Uterus (tissue), 4 donors: ENCODE results near the gene ZNF516. TPM values are rescaled to one million over a fixed set of nuclear protein-coding genes. Genes with fewer than 3 reads are reported as not detected.

Source experiments
- DNase-seq, 2 donors: peaks; one replicate each; pipeline ENCODE4 v3.0.0-alpha.2; 2019 to 2020
- H3K27ac ChIP-seq, 2 donors: fragments of 200-600 bp; sonication (generic); 1 replicate in 1 of 2; 2 replicates in 1 of 2; pipeline ENCODE4 v1.5.1; 2016 to 2018
- H3K27me3 ChIP-seq, 2 donors: fragments of 200-600 bp; sonication (generic); one replicate each; pipeline ENCODE4 v1.5.1; 2018 to 2019; ENCODE audit warnings: control low read depth in 1 of 2
- H3K36me3 ChIP-seq, 2 donors: fragments of 200-600 bp; sonication (generic); one replicate each; pipeline ENCODE4 v1.5.1; 2019; ENCODE audit warnings: control low read depth in 1 of 2
- H3K4me1 ChIP-seq, 2 donors: fragments of 200-600 bp; sonication (generic); one replicate each; pipeline ENCODE4 v1.5.1; 2018 to 2019; ENCODE audit warnings: control low read depth in 1 of 2
- H3K4me3 ChIP-seq, 2 donors: fragments of 200-600 bp; sonication (generic); 1 replicate in 1 of 2; 2 replicates in 1 of 2; pipeline ENCODE4 v1.5.1; 2018 to 2019; ENCODE audit warnings: mild to moderate bottlenecking in 1 of 2
- H3K9me3 ChIP-seq, 2 donors: fragments of 200-600 bp; sonication (generic); one replicate each; pipeline ENCODE4 v1.5.1; 2019; ENCODE audit warnings: control low read depth in 1 of 2
- POLR2A ChIP-seq, 2 donors: fragments of 450-650 bp; IDR thresholded peaks; one replicate each; pipeline ENCODE4 v1.6.1; 2016; ENCODE audit warnings: antibody characterized with exemption in 2 of 2, mild to moderate bottlenecking in 1 of 2, moderate library complexity in 1 of 2
- intact Hi-C: fragments of 100-400 bp; cut with DNase I; formaldehyde crosslinking; loops from one replicate; pipeline ENCODE4 v1.15.1; 2023; ENCODE audit warnings: low total_unique reads
- total RNA-seq, 4 donors: library from RNA; depleted of rRNA in 3 of 4; stranded (reverse); fragments of >200 nt in 3 of 4; gene quantifications; one replicate each; pipeline versions ENCODE4 v1.1.0 to v1.2.4, GENCODE V29; 2014 to 2023
- TF ChIP-seq, protein P1 (sequence below), 4 experiments: fragments of 200-600 bp in 2 of 4; fragments of 450-650 bp in 2 of 4; sonication (generic) in 2 of 4; IDR thresholded peaks; one replicate each; pipeline ENCODE4 v1.5.1; 2016 to 2019; ENCODE audit warnings: antibody characterized with exemption in 4 of 4, mild to moderate bottlenecking in 2 of 4, moderate library complexity in 1 of 4
- donor health status: DM: yes; HTN: yes; CAD: no.

ZNF516 gene
- total RNA-seq, 4 donors from 2014 or later = 29.4 to 177 (median 65.7) TPM

GRCh38 chr18:76353046-76353445, 142.0 kb downstream of the ZNF516 start:
- Histone ChIP-seq H3K27ac (peak overlapping the region; percentile 64 to 74), H3K27me3 (no peaks in the 10 kb centered on the region), H3K9me3 (no peaks in the 10 kb centered on the region), H3K36me3 (no peaks in the 10 kb centered on the region), H3K4me1 (no peaks in the 10 kb centered on the region), H3K4me3 (no peak overlapping the region)
- TF ChIP-seq, protein P1, sequence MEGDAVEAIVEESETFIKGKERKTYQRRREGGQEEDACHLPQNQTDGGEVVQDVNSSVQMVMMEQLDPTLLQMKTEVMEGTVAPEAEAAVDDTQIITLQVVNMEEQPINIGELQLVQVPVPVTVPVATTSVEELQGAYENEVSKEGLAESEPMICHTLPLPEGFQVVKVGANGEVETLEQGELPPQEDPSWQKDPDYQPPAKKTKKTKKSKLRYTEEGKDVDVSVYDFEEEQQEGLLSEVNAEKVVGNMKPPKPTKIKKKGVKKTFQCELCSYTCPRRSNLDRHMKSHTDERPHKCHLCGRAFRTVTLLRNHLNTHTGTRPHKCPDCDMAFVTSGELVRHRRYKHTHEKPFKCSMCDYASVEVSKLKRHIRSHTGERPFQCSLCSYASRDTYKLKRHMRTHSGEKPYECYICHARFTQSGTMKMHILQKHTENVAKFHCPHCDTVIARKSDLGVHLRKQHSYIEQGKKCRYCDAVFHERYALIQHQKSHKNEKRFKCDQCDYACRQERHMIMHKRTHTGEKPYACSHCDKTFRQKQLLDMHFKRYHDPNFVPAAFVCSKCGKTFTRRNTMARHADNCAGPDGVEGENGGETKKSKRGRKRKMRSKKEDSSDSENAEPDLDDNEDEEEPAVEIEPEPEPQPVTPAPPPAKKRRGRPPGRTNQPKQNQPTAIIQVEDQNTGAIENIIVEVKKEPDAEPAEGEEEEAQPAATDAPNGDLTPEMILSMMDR (IDR thresholded peaks at IDR 0.05) = no peak
- no peak for TF ChIP-seq POLR2A (IDR thresholded peaks at IDR 0.05)
- intact Hi-C loops = no loop called here
- DNase-seq = no peak

DNA sequence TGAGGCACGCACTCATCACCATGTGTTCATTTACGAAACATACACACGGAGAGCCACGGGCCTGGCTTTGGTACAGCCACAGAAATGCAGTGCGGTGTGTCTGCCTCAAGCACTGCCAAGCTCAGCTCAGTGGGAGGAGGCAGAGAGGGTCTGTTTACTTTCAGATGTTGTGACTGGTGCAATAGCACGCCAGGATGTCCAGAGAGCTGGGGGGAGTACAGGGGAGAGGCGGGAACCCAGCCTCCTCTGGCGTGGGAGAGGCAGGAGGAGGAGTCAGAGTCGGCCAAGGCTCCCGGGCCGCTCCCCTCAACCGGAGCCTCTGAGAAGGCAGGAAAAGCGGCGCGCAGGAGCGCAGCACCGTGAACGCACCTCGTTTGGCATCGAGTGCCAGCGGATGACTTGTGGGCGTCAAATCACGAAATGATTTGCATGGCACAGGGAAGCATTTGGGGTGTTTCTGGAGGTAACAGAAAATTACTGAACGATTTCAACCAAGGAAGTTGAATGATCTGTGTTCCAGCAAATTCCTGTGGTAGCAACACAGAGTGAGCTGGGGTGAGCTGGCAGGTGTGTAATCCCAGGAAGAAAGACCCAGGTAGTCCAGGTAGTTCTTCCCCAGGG, 143.0 kb downstream of the ZNF516 start:
- H3K27me3 ChIP-seq = no peaks in the 10 kb centered on the region
- no peaks in the 10 kb centered on the region for H3K36me3 ChIP-seq
- intact Hi-C loops = no loop called here
- H3K4me1 ChIP-seq = no peaks in the 10 kb centered on the region
- TF ChIP-seq POLR2A (IDR thresholded peaks at IDR 0.05) = peak; percentile 8 to 70
- TF ChIP-seq, protein P1 (IDR thresholded peaks at IDR 0.05) = peak in 1 of 4 experiments; percentile 5
- DNase-seq = peak; percentile 92 to 96
- H3K4me3 ChIP-seq = peak overlapping the region; percentile 5 to 23
- no peaks in the 10 kb centered on the region for H3K9me3 ChIP-seq
- peak overlapping the region; percentile 64 to 74 for H3K27ac ChIP-seq

- intact Hi-C loops = no loop called here
These were observed 144.7 kb downstream of the ZNF516 start for GRCh38 chr18:76350134-76351025.

DNA sequence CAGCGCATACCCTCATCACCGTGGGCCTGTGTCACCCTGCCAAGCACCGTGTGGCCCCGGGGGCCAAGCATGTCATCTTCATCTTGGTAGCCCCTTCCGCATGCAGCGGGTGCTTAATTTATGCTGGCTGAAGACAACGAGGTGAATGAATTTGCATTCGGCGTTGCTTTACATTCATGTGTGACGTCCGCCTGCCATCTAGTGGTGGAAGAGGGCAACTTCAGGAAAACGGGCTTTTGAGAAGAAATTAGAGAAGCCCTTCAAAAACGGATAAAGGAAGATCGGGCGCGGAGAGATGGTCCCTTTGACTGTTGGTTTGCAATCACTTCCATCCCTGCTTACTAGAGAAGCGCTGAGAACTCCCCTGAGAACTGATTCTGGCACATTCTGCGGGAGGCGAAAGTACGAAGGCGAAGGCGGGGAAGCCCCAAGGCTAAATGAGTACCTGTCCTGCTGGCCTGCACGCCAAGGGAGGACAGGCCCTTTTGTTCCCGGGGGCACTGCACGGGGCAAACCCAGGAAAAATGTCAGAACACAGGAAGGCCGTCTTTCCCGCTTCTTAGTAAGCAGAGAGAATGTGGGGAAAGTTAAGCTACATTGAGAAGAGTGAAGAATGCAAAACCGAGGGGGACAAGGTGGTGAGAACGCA, 145.9 kb downstream of the ZNF516 start:
- Histone ChIP-seq H3K9me3 (no peaks in the 10 kb centered on the region), H3K4me3 (no peak overlapping the region), H3K4me1 (no peaks in the 10 kb centered on the region), H3K27ac (no peak overlapping the region), H3K36me3 (no peaks in the 10 kb centered on the region), H3K27me3 (no peaks in the 10 kb centered on the region)
- peak; percentile 71 to 81 for DNase-seq
- TF ChIP-seq, protein P1 (IDR thresholded peaks at IDR 0.05) = peak; percentile 80 to 93 (median 90)
- no peak for TF ChIP-seq POLR2A (IDR thresholded peaks at IDR 0.05)
- intact Hi-C loops = no loop called here

More at GRCh38 chr18:76350134-76351025, 144.7 kb downstream of the ZNF516 start:
- Histone ChIP-seq H3K27ac (peak overlapping the region; percentile 31 to 64), H3K9me3 (no peaks in the 10 kb centered on the region), H3K36me3 (no peaks in the 10 kb centered on the region), H3K4me1 (no peaks in the 10 kb centered on the region), H3K27me3 (no peaks in the 10 kb centered on the region), H3K4me3 (no peak overlapping the region)
- peak in 1 of 2 donors; percentile 40 for DNase-seq
- TF ChIP-seq, protein P1 (IDR thresholded peaks at IDR 0.05) = no peak
- no peak for TF ChIP-seq POLR2A (IDR thresholded peaks at IDR 0.05)
